ENCODE measurements around the gene IL1RAPL2. TPM values are rescaled to one million over a fixed set of nuclear protein-coding genes. Genes with fewer than 3 reads are reported as not detected.
"Not testable (repeated sequence)": the region's sequence is repeated elsewhere in the genome, so short reads cannot be mapped to it uniquely, and the experiment has no call there.

IL1RAPL2 gene
- total RNA-seq, 4 donors from 2014 or later, result 0.50 to 1.3 (median 0.67) TPM

- Histone ChIP-seq H3K36me3 (no peaks in the 10 kb centered on the region), H3K9me3 (no peaks in the 10 kb centered on the region), H3K27ac (replicated peaks in 1 of 4) (no peak overlapping the region), H3K4me1 (no peaks in the 10 kb centered on the region), H3K4me3 (no peak overlapping the region), H3K27me3 (no peaks in the 10 kb centered on the region)
- intact Hi-C loops (cut with DNase I), result no loop called here
- DNase-seq (ENCODE audit: extremely low spot score), result no peak
- no peak for TF ChIP-seq CTCF (IDR thresholded peaks at IDR 0.05)
- no peak for TF ChIP-seq EP300 (IDR thresholded peaks at IDR 0.05)
- no peak for TF ChIP-seq POLR2A (IDR thresholded peaks at IDR 0.05; ENCODE audit: low read depth)
- no peak for TF ChIP-seq POLR2AphosphoS5 (IDR thresholded peaks at IDR 0.05)
- 67% methylated on average over 2 of the region's 2 CpGs for WGBS
Measured at GRCh38 chrX:105664243-105664642, 1098.2 kb downstream of the IL1RAPL2 start.

- H3K27me3 ChIP-seq; H3K9me3 ChIP-seq; H3K4me1 ChIP-seq; H3K36me3 ChIP-seq; intact Hi-C loops (cut with DNase I); H3K27ac ChIP-seq (replicated peaks in 1 of 4); DNase-seq (ENCODE audit: extremely low spot score); H3K4me3 ChIP-seq: not testable (repeated sequence)
- 100% methylated on average over 4 of the region's 7 CpGs for WGBS
Measured at GRCh38 chrX:105684288-105684687, 1118.3 kb downstream of the IL1RAPL2 start.

- intact Hi-C loops (cut with DNase I), result no loop called here
- H3K27ac ChIP-seq (replicated peaks in 1 of 4), result no peak overlapping the region
- no peaks in the 10 kb centered on the region for H3K36me3 ChIP-seq
- no peaks in the 10 kb centered on the region for H3K27me3 ChIP-seq
- DNase-seq (ENCODE audit: extremely low spot score), result no peak
- no peaks in the 10 kb centered on the region for H3K4me1 ChIP-seq
- TF ChIP-seq POLR2A (IDR thresholded peaks at IDR 0.05; ENCODE audit: low read depth) (no peak), CTCF (IDR thresholded peaks at IDR 0.05) (no peak), POLR2AphosphoS5 (IDR thresholded peaks at IDR 0.05) (no peak), EP300 (IDR thresholded peaks at IDR 0.05) (no peak)
- no peaks in the 10 kb centered on the region for H3K9me3 ChIP-seq
- WGBS, result 55% methylated on average over 1 of the region's 1 CpG
- no peak overlapping the region for H3K4me3 ChIP-seq
Measured at GRCh38 chrX:105694839-105695238, 1128.8 kb downstream of the IL1RAPL2 start.

- DNase-seq (ENCODE audit: extremely low spot score), result no peak
- H3K27me3 ChIP-seq, result no peaks in the 10 kb centered on the region
- TF ChIP-seq POLR2AphosphoS5 (IDR thresholded peaks at IDR 0.05) (no peak), EP300 (IDR thresholded peaks at IDR 0.05) (no peak), CTCF (IDR thresholded peaks at IDR 0.05) (no peak)
- H3K4me3 ChIP-seq, result no peak overlapping the region
- intact Hi-C loops (cut with DNase I), result no loop called here
- no peak overlapping the region for H3K27ac ChIP-seq (replicated peaks in 1 of 4)
- no peaks in the 10 kb centered on the region for H3K36me3 ChIP-seq
- H3K4me1 ChIP-seq, result no peaks in the 10 kb centered on the region
- no peaks in the 10 kb centered on the region for H3K9me3 ChIP-seq
- 50% methylated on average over 1 of the region's 1 CpG for WGBS
Measured at GRCh38 chrX:105695451-105695850, 1129.5 kb downstream of the IL1RAPL2 start.

GRCh38 chrX:105696870-105697269 lies 1130.9 kb downstream of the IL1RAPL2 start:
- Histone ChIP-seq H3K4me3 (no peak overlapping the region), H3K36me3 (no peaks in the 10 kb centered on the region), H3K27me3 (no peaks in the 10 kb centered on the region), H3K4me1 (no peaks in the 10 kb centered on the region), H3K27ac (replicated peaks in 1 of 4) (no peak overlapping the region), H3K9me3 (no peaks in the 10 kb centered on the region)
- WGBS, result 68% methylated on average over 2 of the region's 2 CpGs
- TF ChIP-seq POLR2AphosphoS5 (IDR thresholded peaks at IDR 0.05), result no peak
- TF ChIP-seq CTCF (IDR thresholded peaks at IDR 0.05), result no peak
- TF ChIP-seq EP300 (IDR thresholded peaks at IDR 0.05), result no peak
- TF ChIP-seq POLR2A (IDR thresholded peaks at IDR 0.05; ENCODE audit: low read depth), result no peak
- intact Hi-C loops (cut with DNase I), result no loop called here
- no peak for DNase-seq (ENCODE audit: extremely low spot score)

All from esophagus muscularis mucosa (tissue), 4 donors.